ENCODE measurements around the gene FHIT.

DNA sequence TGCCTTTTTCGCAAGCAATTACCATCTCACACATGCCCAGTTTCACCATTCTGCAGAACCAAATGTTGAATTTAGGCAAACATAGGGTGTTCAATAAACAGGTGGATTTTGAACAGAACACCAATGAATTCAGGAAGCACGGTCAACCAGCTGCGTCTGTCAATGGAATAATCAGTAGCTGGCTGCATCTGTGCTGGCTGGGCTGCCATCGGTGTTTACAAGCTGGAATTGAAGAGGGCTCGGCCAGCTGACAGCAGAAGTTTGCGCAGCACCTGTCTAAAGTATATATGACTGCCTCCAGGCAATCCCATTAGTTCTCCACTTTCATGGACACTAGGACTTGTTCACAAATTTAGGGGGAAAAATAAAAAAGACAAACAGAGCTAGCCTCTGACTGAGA, 1205.0 kb downstream of the FHIT start:
- TF ChIP-seq, protein P1, sequence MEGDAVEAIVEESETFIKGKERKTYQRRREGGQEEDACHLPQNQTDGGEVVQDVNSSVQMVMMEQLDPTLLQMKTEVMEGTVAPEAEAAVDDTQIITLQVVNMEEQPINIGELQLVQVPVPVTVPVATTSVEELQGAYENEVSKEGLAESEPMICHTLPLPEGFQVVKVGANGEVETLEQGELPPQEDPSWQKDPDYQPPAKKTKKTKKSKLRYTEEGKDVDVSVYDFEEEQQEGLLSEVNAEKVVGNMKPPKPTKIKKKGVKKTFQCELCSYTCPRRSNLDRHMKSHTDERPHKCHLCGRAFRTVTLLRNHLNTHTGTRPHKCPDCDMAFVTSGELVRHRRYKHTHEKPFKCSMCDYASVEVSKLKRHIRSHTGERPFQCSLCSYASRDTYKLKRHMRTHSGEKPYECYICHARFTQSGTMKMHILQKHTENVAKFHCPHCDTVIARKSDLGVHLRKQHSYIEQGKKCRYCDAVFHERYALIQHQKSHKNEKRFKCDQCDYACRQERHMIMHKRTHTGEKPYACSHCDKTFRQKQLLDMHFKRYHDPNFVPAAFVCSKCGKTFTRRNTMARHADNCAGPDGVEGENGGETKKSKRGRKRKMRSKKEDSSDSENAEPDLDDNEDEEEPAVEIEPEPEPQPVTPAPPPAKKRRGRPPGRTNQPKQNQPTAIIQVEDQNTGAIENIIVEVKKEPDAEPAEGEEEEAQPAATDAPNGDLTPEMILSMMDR (IDR thresholded peaks at IDR 0.05), result no peak
- TF ChIP-seq POLR2A (IDR thresholded peaks at IDR 0.05; ENCODE audit: low read depth) (no peak), POLR2AphosphoS5 (IDR thresholded peaks at IDR 0.05) (no peak)

Data from esophagus muscularis mucosa (tissue), 3 donors.